K562 (cell line): ENCODE measurements around the gene PCCA. TPM values are rescaled to one million over a fixed set of nuclear protein-coding genes. Genes with fewer than 3 reads are reported as not detected.

Experiments used
- ATAC-seq: fragments of 200-7000 bp; cut with Tn5 transposase; 3 replicates; pipeline ENCODE4 v1.9.1; 2020; ENCODE audit warnings: moderate library complexity
- BruUV-seq: library from RNA; stranded (reverse); fragments of 400-500 nt; replicated peaks from 2 replicates; lab custom pipeline; 2021; lab: Mats Ljungman, UMichigan
- CTCF ChIA-PET: fragments of 300-600 bp; formaldehyde crosslinking; extraction: SDS; loops from one replicate; lab custom pipeline; 2021; ENCODE audit warnings: low intra/inter-chr PET ratio; lab: Yijun Ruan, JAX
- POLR2A ChIA-PET: fragments of 300-600, 350-650 bp; sonication (Branson Sonifier 250); formaldehyde crosslinking; extraction: SDS; loops from one replicate; lab custom pipeline; 2021; ENCODE audit warnings: antibody characterized with exemption, inconsistent platforms; lab: Yijun Ruan, JAX
- DNase-seq, 4 experiments: peaks; one replicate each; pipeline versions ENCODE4 v3.0.0 to v3.0.0-alpha.2; 2011 to 2018; ENCODE audit warnings: low spot score in 3 of 4, mixed read lengths in 3 of 4; ENCODE audit errors: extremely low read depth in 1 of 4
- FAIRE-seq: peaks from 2 replicates; lab custom pipeline; 2011; peaks lifted over from hg19 to GRCh38; lab: Jason Lieb, UNC
- H2AFZ ChIP-seq: 2 replicates; pipeline ENCODE4 v1.6.0; 2011; ENCODE audit warnings: low read depth, low read length, control low read depth, inconsistent platforms
- H3K27ac ChIP-seq: fragments of 200-600 bp; 3 replicates; pipeline ENCODE4 v1.8.0; 2011; ENCODE audit warnings: low read depth, mild to moderate bottlenecking, control low read depth, inconsistent platforms, low read length, moderate library complexity, mixed read lengths; ENCODE audit errors: extremely low read depth
- H3K27me3 ChIP-seq, 2 experiments: fragments of 300-600 bp in 1 of 2; 2 replicates in 1 of 2; 3 replicates in 1 of 2; pipeline versions ENCODE4 v1.6.0 to v1.8.0; 2011; ENCODE audit warnings: inconsistent platforms in 2 of 2, low read length in 2 of 2, mild to moderate bottlenecking in 1 of 2, mixed read lengths in 1 of 2, moderate library complexity in 1 of 2; ENCODE audit not compliant: control insufficient read depth in 2 of 2, insufficient read depth in 2 of 2
- H3K36me3 ChIP-seq: fragments of 300-600 bp; 3 replicates; pipeline ENCODE4 v1.8.0; 2011; ENCODE audit warnings: mild to moderate bottlenecking, low read length, inconsistent platforms; ENCODE audit not compliant: control insufficient read depth, insufficient read depth
- H3K4me1 ChIP-seq, 2 experiments: fragments of 200-600 bp in 1 of 2; replicated peaks in 1 of 2; 2 replicates in 1 of 2; 3 replicates in 1 of 2; pipeline versions ENCODE4 v1.5.1 to v1.8.0; 2011; ENCODE audit warnings: inconsistent platforms in 2 of 2, low read length in 2 of 2, mild to moderate bottlenecking in 1 of 2, mixed read lengths in 1 of 2, moderate library complexity in 1 of 2; ENCODE audit not compliant: control insufficient read depth in 2 of 2, insufficient read depth in 2 of 2
- H3K4me2 ChIP-seq: 2 replicates; pipeline ENCODE4 v1.6.1; 2011; ENCODE audit warnings: low read length, control low read depth, inconsistent platforms, mixed read lengths; ENCODE audit not compliant: insufficient read depth
- H3K4me3 ChIP-seq: fragments of 200-600 bp; sonication (generic), shearing (Covaris generic); 2 replicates; pipeline ENCODE4 v1.5.1; 2016; ENCODE audit warnings: control low read depth, inconsistent platforms
- H3K79me2 ChIP-seq: fragments of 200-600 bp; 3 replicates; pipeline ENCODE4 v1.8.0; 2011; ENCODE audit warnings: low read length, inconsistent platforms; ENCODE audit not compliant: control insufficient read depth, insufficient read depth
- H3K9ac ChIP-seq, 2 experiments: 2 replicates each; pipeline versions ENCODE4 v1.6.0 to v1.6.1; 2011; ENCODE audit warnings: low read depth in 2 of 2, low read length in 2 of 2, control low read depth in 1 of 2, inconsistent platforms in 1 of 2, mild to moderate bottlenecking in 1 of 2, mixed read lengths in 1 of 2; ENCODE audit not compliant: insufficient read depth in 1 of 2
- H3K9me1 ChIP-seq: one replicate; pipeline ENCODE4 v1.6.0; 2011; ENCODE audit warnings: inconsistent platforms, mild to moderate bottlenecking, low read length, moderate library complexity; ENCODE audit not compliant: control insufficient read depth, insufficient read depth
- H3K9me3 ChIP-seq: replicated peaks from 2 replicates; pipeline ENCODE4 v1.5.1; 2011; ENCODE audit warnings: low read depth, low read length, inconsistent platforms; ENCODE audit not compliant: control insufficient read depth, insufficient read depth
- H4K20me1 ChIP-seq: replicated peaks from 2 replicates; pipeline ENCODE4 v1.6.1; 2011; ENCODE audit warnings: low read length, inconsistent platforms, mixed read lengths; ENCODE audit not compliant: control insufficient read depth, insufficient read depth
- BHLHE40 ChIP-seq: IDR thresholded peaks from 2 replicates; pipeline ENCODE4 v1.6.1; 2011; ENCODE audit warnings: low read length, improper control_type of control experiment
- CBX2 ChIP-seq: fragments of 200-600 bp; sonication (generic); IDR thresholded peaks from one replicate; pipeline ENCODE4 v1.6.1; 2012; ENCODE audit warnings: mild to moderate bottlenecking, low read length, inconsistent platforms; ENCODE audit not compliant: insufficient read depth, poor library complexity, severe bottlenecking
- CCNT2 ChIP-seq: IDR thresholded peaks from 2 replicates; pipeline ENCODE4 v1.6.1; 2011; ENCODE audit warnings: borderline replicate concordance, low read depth, mild to moderate bottlenecking, moderate library complexity, mixed read lengths, low read length; ENCODE audit not compliant: insufficient read length; ENCODE audit errors: extremely low read depth
- KLF13 ChIP-seq: fragments of 450-650 bp; IDR thresholded peaks from 2 replicates; pipeline ENCODE4 v1.6.1; 2016; ENCODE audit warnings: missing genetic modification characterization, low read depth, mild to moderate bottlenecking, missing compliant biosample characterization, moderate library complexity, borderline replicate concordance
- NKRF ChIP-seq: fragments of 450-650 bp; IDR thresholded peaks from 2 replicates; pipeline ENCODE4 v1.6.1; 2016; ENCODE audit warnings: borderline replicate concordance
- PHTF2 ChIP-seq: fragments of 250-450 bp; sonication (Bioruptor Pico); IDR thresholded peaks from 2 replicates; pipeline ENCODE4 v1.5.0; 2021; ENCODE audit warnings: mild to moderate bottlenecking
- U2AF2 ChIP-seq: fragments of 200-400 bp; formaldehyde crosslinking; optimal IDR thresholded peaks from 2 replicates; pipeline ENCODE3; 2017; ENCODE audit warnings: low read depth, mild to moderate bottlenecking, low read length
- XRCC4 ChIP-seq: IDR thresholded peaks from one replicate; pipeline ENCODE4 v1.6.1; 2011; ENCODE audit not compliant: insufficient read depth, insufficient read length; ENCODE audit errors: extremely low read depth
- ZBTB7A ChIP-seq: IDR thresholded peaks from 2 replicates; pipeline ENCODE4 v1.6.1; 2011; ENCODE audit warnings: low read depth, mild to moderate bottlenecking, low read length, moderate library complexity, borderline replicate concordance; ENCODE audit not compliant: control insufficient read depth
- ZNF232 ChIP-seq: sonication (generic); formaldehyde crosslinking; IDR thresholded peaks from 2 replicates; pipeline ENCODE4 v1.8.0; 2022; ENCODE audit warnings: mild to moderate bottlenecking, missing genetic modification reagents
- ZNF431 ChIP-seq: sonication (generic); formaldehyde crosslinking; IDR thresholded peaks from 2 replicates; pipeline ENCODE4 v1.8.0; 2022; ENCODE audit warnings: mild to moderate bottlenecking, missing genetic modification reagents
- ZNF785 ChIP-seq: fragments of 250-450 bp; sonication (Bioruptor Pico); IDR thresholded peaks from 2 replicates; pipeline ENCODE4 v1.4.0; 2020; ENCODE audit warnings: mild to moderate bottlenecking
- WGBS: fragments of 100-300 bp; shearing (Covaris generic); methylation state at CpG from one replicate; pipeline ENCODE4 v1.1.6; 2016; ENCODE audit warnings: low coverage, mixed read lengths; ENCODE audit not compliant: insufficient coverage; ENCODE audit errors: missing lambda C conversion rate; 5-methylcytosine and 5-hydroxymethylcytosine counted together
- in situ Hi-C: fragments of 300-500 bp; cut with MboI; formaldehyde crosslinking; loops from 4 replicates; pipeline ENCODE4 v1.15.0; 2018; ENCODE audit warnings: inconsistent platforms, mixed read lengths
- intact Hi-C: fragments of 100-400 bp; cut with micrococcal nuclease; formaldehyde crosslinking; loops from 2 replicates; pipeline ENCODE4 v1.14.2; 2022
- polyA plus RNA-seq, 8 experiments: library from polyadenylated mRNA; depleted of rRNA in 4 of 8; stranded (reverse) in 5 of 8; unstranded in 3 of 8; fragments of >200 nt; fragmentation: Nextera tagmentation in 2 of 8; fragmentation: Illumina TruSeq in 1 of 8; extraction: Ambion mirVana in 2 of 8; extraction: Trizol in 1 of 8; gene quantifications; 2 replicates each; pipeline versions ENCODE4 v1.2.1 to v1.2.3, GENCODE V29; 2011 to 2014; ENCODE audit warnings: inconsistent platforms in 1 of 8, missing spikeins in 1 of 8
- total RNA-seq, 7 experiments: library from RNA; depleted of rRNA in 6 of 7; stranded (reverse); fragments of >200 nt in 6 of 7; fragmentation: Illumina TruSeq in 2 of 7; extraction: Trizol in 2 of 7; gene quantifications; 2 replicates each; pipeline versions ENCODE4 v1.2.1 to v1.2.3, GENCODE V29; 2011 to 2021; ENCODE audit warnings: low replicate concordance in 1 of 7
- TF ChIP-seq, protein P1 (sequence below), 2 experiments: fragments of 450-650 bp in 1 of 2; IDR thresholded peaks; 2 replicates each; pipeline ENCODE4 v1.6.1; 2011 to 2017; ENCODE audit warnings: low read depth in 2 of 2, antibody characterized with exemption in 1 of 2, borderline replicate concordance in 1 of 2, low read length in 1 of 2, mild to moderate bottlenecking in 1 of 2, mixed read lengths in 1 of 2; ENCODE audit not compliant: control insufficient read depth in 1 of 2
- TF ChIP-seq, protein P2 (sequence below): fragments of 250-450 bp; sonication (Bioruptor Pico); IDR thresholded peaks from 2 replicates; pipeline ENCODE4 v1.5.1; 2021; ENCODE audit warnings: mild to moderate bottlenecking

The PCCA gene
- total and polyA plus RNA-seq, 9 of the 15 experiments (the other 6 are each of a cell fraction or from before 2014, with no cell fraction given): 5.2 to 14.1 (median 9.7) TPM

GRCh38 chr13:100532836-100533435, 444.0 kb downstream of the PCCA start:
- H3K79me2 ChIP-seq: no peaks in the 10 kb centered on the region
- H3K4me3 ChIP-seq: no peak overlapping the region
- no peak overlapping the region for H3K27ac ChIP-seq
- intact Hi-C loops (no loop called here), in situ Hi-C loops (loop anchor here (25.0 kb wide), 1 partner anchor 871 kb away; no protein-coding TSS in a partner anchor)
- ChIA-PET POLR2A (no interaction called here), CTCF (no interaction called here)
- peaks cover 0 to 12% of the 10 kb centered on the region in 2 experiments; a peak in 3 of 5 replicates for H3K27me3 ChIP-seq
- 55% methylated on average over 9 of the region's 14 CpGs for WGBS
- H3K4me1 ChIP-seq: no peaks in the 10 kb centered on the region; a peak in 1 of 5 replicates
- H3K9ac ChIP-seq: no peak overlapping the region
- H2AFZ ChIP-seq: no peak overlapping the region
- no peaks in the 10 kb centered on the region for H3K36me3 ChIP-seq
- no peaks in the 10 kb centered on the region for H3K9me3 ChIP-seq
- no TSS peak for BruUV-seq
- no peak overlapping the region for H3K4me2 ChIP-seq
- no peak for ATAC-seq
- FAIRE-seq: no peak
- H3K9me1 ChIP-seq: no peaks in the 10 kb centered on the region
- no peaks in the 10 kb centered on the region for H4K20me1 ChIP-seq
- no peak for DNase-seq
- TF ChIP-seq ZBTB7A (no peak), PHTF2 (no peak), KLF13 (tag) (no peak), ZNF785 (CRISPR knock-in tag) (no peak), BHLHE40 (no peak), ZNF232 (no peak), CCNT2 (no peak), ZNF431 (no peak), CBX2 (no peak), NKRF (no peak), U2AF2 (no peak), XRCC4 (no peak)
- TF ChIP-seq, protein P1, sequence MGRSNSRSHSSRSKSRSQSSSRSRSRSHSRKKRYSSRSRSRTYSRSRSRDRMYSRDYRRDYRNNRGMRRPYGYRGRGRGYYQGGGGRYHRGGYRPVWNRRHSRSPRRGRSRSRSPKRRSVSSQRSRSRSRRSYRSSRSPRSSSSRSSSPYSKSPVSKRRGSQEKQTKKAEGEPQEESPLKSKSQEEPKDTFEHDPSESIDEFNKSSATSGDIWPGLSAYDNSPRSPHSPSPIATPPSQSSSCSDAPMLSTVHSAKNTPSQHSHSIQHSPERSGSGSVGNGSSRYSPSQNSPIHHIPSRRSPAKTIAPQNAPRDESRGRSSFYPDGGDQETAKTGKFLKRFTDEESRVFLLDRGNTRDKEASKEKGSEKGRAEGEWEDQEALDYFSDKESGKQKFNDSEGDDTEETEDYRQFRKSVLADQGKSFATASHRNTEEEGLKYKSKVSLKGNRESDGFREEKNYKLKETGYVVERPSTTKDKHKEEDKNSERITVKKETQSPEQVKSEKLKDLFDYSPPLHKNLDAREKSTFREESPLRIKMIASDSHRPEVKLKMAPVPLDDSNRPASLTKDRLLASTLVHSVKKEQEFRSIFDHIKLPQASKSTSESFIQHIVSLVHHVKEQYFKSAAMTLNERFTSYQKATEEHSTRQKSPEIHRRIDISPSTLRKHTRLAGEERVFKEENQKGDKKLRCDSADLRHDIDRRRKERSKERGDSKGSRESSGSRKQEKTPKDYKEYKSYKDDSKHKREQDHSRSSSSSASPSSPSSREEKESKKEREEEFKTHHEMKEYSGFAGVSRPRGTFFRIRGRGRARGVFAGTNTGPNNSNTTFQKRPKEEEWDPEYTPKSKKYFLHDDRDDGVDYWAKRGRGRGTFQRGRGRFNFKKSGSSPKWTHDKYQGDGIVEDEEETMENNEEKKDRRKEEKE (IDR thresholded peaks at IDR 0.05; ENCODE audit: borderline replicate concordance in 1 of 2, control insufficient read depth in 1 of 2, low read depth in 2 of 2, low read length in 1 of 2): no peak
- TF ChIP-seq, protein P2, sequence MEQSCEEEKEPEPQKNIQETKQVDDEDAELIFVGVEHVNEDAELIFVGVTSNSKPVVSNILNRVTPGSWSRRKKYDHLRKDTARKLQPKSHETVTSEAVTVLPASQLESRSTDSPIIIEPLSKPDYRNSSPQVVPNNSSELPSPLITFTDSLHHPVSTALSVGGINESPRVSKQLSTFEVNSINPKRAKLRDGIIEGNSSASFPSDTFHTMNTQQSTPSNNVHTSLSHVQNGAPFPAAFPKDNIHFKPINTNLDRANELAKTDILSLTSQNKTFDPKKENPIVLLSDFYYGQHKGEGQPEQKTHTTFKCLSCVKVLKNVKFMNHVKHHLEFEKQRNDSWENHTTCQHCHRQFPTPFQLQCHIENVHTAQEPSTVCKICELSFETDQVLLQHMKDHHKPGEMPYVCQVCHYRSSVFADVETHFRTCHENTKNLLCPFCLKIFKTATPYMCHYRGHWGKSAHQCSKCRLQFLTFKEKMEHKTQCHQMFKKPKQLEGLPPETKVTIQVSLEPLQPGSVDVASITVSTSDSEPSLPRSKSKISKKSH (CRISPR knock-in tag): no peak
